ENCODE results near the gene COX4I1.

- TF ChIP-seq CTCF (IDR thresholded peaks at IDR 0.05; ENCODE audit: insufficient read depth, low read depth, low read length) (no peak), EZH2 (IDR thresholded peaks at IDR 0.05; ENCODE audit: insufficient read depth, low read length) (no peak)
Observed at GRCh38 chr16:85782451-85782850, 17.0 kb upstream of the COX4I1 start.

Data from astrocyte (in vitro differentiated cells and primary cell).